GM19328 (cell line): ENCODE measurements around the gene PPP2R5C.

ENCODE experiments used
- ATAC-seq: cut with Tn5 transposase; IDR thresholded peaks from one replicate; pipeline ENCODE4 v1.9.1; 2021; ENCODE audit warnings: mild to moderate bottlenecking, moderate library complexity; ENCODE audit not compliant: unreplicated experiment

Gene PPP2R5C

GRCh38 chr14:101836135-101836534 lies 74.6 kb downstream of the PPP2R5C start:
- ATAC-seq, result no peak

GRCh38 chr14:101838476-101838875 lies 77.0 kb downstream of the PPP2R5C start:
- no peak for ATAC-seq

- ATAC-seq, result no peak
Measured at GRCh38 chr14:101839236-101839635, 77.7 kb downstream of the PPP2R5C start.

DNA sequence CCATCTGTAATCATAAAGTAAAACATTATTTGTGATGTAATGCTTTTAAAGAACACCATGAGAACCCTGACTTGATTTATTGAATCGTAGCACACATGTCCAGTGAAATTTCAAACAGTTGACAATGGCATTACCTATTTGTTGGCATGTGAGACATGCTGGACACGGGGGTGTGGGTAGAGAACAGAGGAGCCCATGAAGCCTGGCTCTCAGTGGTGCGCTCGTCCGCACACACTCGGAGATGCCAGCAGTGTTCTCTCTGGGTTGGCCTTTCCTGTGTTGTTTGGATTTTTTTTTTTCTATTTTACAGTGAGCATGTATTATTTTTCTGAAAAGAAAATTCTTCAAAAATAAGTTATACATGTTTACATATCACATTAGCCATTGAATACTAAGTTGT lies 78.2 kb downstream of the PPP2R5C start:
- no peak for ATAC-seq

- no peak for ATAC-seq
Measured at GRCh38 chr14:101840649-101841369, 79.3 kb downstream of the PPP2R5C start.

- no peak for ATAC-seq
Measured at GRCh38 chr14:101843038-101843437, 81.5 kb downstream of the PPP2R5C start.

GRCh38 chr14:101843665-101844064 lies 82.2 kb downstream of the PPP2R5C start:
- ATAC-seq, result peak; percentile 48

DNA sequence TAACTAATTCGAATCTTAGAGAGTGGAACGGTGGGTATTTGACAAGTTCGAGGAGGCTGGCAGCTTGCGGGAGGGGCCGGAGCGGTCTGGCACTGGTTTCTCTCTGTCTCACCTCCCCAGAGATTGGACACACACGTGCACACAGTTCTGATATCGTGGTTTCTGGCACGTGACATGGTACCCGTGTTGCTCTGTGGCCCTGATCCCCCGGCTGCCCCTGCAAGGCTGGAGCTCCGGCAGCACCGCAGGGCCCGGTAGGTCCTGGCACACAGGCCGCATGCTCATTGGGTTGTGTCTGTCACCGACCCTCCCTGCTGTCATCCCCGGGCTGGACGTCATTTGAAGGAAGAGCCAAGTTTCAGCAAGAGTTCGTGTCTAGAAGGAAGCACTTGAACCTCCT lies 82.7 kb downstream of the PPP2R5C start:
- ATAC-seq, result no peak

DNA sequence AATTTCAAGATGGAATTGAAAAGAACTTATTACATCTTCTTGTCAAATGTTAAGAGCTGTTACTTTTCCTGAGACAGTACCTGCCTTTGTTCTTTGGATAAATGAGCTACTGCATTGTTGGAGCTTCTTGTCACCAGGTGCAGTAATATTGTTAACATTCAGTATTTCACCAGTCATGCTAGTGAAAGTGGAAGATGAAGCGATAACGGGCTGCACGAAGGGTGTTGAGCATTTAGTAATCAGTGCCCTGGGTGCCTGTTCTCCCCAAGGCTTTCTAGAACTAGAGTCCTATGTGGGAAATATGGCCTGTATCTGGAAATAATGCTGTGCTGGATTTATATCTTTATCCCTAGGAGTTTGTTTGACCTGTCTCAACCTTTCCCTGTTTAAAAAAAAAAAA lies 83.2 kb downstream of the PPP2R5C start:
- no peak for ATAC-seq

DNA sequence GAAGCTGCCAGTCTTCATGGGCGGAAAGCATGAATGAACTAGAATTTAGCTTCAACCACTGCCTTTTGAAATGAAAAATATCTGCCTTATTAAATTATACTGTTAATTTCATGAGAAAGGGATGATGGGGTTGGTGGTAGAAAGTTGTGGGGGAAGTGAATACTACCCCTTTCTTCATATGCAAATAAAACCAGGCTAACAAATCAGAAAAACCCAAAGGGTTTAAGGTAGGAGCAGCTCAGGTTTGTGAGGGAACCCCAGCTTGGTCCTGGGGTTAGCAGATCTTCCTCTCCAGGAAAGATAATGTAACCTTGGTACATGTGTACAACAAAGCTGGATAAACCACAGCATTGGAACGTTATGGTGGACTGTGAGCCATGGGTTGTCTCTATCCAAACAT lies 84.0 kb downstream of the PPP2R5C start:
- no peak for ATAC-seq

DNA sequence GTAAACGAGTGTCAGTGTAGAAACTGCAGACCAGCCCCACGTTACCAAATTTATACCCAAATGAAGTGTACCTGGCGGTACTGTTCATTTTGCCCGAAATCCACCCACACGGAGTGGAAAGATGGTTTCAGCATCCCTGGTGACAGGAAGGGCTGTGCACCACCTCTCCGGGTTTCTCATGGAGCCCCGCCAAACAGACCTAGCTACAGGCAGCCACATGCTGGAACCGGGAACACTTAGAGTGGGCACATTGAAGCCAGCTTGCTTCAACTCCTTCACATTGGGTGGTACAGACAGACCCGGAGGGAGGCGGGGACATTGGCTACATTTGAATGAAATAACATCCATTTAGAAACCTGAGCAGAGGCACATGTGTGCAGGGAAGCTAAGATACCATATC lies 84.4 kb downstream of the PPP2R5C start:
- no peak for ATAC-seq

DNA sequence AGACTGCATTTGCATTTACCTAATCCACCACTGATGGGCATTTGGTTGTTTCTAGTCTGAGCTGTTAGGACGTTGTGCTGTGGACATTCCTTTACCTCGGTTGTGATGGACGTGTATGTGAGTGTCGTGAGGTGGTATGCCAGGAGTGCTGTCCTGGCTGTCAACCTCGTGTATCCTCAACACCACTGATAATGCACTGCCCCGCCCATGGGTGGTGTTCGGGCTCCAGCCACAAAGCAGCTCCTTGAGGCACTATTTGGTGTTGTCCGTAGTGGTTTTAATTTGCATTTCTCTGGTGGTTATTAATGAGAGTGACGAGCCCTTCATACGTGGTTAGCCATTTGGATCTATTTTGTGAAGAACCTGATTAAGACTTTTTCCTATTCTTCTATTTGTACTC lies 87.6 kb downstream of the PPP2R5C start:
- peak; percentile 77 for ATAC-seq

- no peak for ATAC-seq
Measured at GRCh38 chr14:101849640-101850039, 88.1 kb downstream of the PPP2R5C start.

GRCh38 chr14:101851183-101851582 lies 89.7 kb downstream of the PPP2R5C start:
- no peak for ATAC-seq

- no peak for ATAC-seq
Measured at GRCh38 chr14:101851736-101852405, 90.4 kb downstream of the PPP2R5C start.

DNA sequence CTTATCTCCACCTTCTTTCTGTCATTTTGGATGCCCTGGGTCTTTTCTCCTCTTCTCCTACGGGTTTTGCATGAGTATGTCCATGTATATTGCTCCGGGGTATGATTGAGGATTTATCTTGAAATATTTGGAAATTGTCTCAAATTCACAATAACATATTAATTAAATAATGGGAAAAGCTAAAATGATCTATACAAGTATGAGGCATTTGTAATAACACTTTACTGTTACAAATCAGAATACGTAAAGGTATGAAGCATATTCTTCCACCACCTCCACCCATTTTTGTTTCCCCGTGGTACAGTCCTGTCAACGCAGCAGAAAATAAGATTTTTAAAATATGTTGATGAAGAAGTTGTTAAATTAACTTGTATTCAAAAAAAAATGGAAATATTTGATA lies 91.3 kb downstream of the PPP2R5C start:
- no peak for ATAC-seq

- no peak for ATAC-seq
Measured at GRCh38 chr14:101853455-101854018, 92.0 kb downstream of the PPP2R5C start.

DNA sequence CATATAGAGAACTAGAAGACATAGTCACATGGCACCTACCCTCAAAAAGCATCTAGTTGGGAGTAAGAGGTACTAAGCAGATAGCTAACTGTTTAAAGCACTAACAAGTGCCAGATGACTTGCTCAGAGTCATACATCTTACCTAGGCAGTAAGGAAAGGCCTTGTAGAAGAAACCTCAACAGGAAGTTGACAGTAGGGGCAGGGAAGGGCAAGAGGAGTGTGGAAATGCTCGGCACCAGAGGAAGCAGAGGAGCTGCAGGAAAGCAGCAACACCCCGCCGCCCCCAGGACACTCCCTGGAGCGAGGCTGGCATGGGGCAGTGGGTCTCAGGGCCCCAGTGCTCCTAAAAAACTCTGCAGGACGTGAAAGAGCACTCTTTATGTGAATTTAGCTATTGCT lies 92.9 kb downstream of the PPP2R5C start:
- no peak for ATAC-seq

- no peak for ATAC-seq
Measured at GRCh38 chr14:101855958-101856357, 94.4 kb downstream of the PPP2R5C start.

DNA sequence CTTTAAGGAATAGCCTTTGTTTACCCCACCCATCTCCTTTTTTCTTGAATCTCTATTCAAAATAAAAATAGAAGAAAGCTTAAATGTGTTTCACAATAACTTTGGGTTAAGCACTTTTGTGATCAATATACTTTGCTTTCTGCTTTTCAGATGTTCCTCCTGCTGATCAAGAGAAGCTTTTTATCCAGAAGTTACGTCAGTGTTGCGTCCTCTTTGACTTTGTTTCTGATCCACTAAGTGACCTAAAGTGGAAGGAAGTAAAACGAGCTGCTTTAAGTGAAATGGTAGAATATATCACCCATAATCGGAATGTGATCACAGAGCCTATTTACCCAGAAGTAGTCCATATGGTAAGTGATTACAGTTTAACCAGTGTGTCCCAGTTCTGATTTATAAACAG lies 95.0 kb downstream of the PPP2R5C start:
- no peak for ATAC-seq

- no peak for ATAC-seq
Measured at GRCh38 chr14:101857226-101857625, 95.7 kb downstream of the PPP2R5C start.

- ATAC-seq, result no peak
Measured at GRCh38 chr14:101858791-101859537, 97.5 kb downstream of the PPP2R5C start.
